EL (cell line): ENCODE data around the gene IP6K3.

Experiments
- DNase-seq: peaks from one replicate; pipeline ENCODE4 v3.0.0-alpha.2; 2016

The IP6K3 gene

GRCh38 chr6:33758815-33759216 lies 12.1 kb upstream of the IP6K3 start:
- no peak for DNase-seq

- no peak for DNase-seq
These were observed 11.2 kb upstream of the IP6K3 start for GRCh38 chr6:33757906-33758305.

- no peak for DNase-seq
These were observed 10.4 kb upstream of the IP6K3 start for GRCh38 chr6:33757113-33757512.

- DNase-seq = no peak
These were observed 9.7 kb upstream of the IP6K3 start for GRCh38 chr6:33756211-33756954.

GRCh38 chr6:33755070-33755869 lies 8.6 kb upstream of the IP6K3 start:
- DNase-seq = no peak

GRCh38 chr6:33754222-33754621 lies 7.5 kb upstream of the IP6K3 start:
- DNase-seq = no peak

- no peak for DNase-seq
These were observed 5.9 kb upstream of the IP6K3 start for GRCh38 chr6:33752646-33753015.

GRCh38 chr6:33751771-33752645 lies 5.3 kb upstream of the IP6K3 start:
- DNase-seq = no peak

GRCh38 chr6:33750244-33750991 lies 3.7 kb upstream of the IP6K3 start:
- no peak for DNase-seq

GRCh38 chr6:33749401-33749800 lies 2.7 kb upstream of the IP6K3 start:
- no peak for DNase-seq

- no peak for DNase-seq
These were observed 2.1 kb upstream of the IP6K3 start for GRCh38 chr6:33748841-33749240.

- DNase-seq = no peak
These were observed 1.1 kb upstream of the IP6K3 start for GRCh38 chr6:33747823-33748222.

GRCh38 chr6:33746036-33746600 lies 587 bp downstream of the IP6K3 start:
- DNase-seq = peak; percentile 87

GRCh38 chr6:33745548-33745947 lies 1.2 kb downstream of the IP6K3 start:
- peak; percentile 18 for DNase-seq

- peak; percentile 16 for DNase-seq
These were observed 1.7 kb downstream of the IP6K3 start for GRCh38 chr6:33744895-33745546.

- peak; percentile 77 for DNase-seq
These were observed 2.5 kb downstream of the IP6K3 start for GRCh38 chr6:33744001-33744848.

GRCh38 chr6:33742837-33743236 lies 3.9 kb downstream of the IP6K3 start:
- DNase-seq = no peak

GRCh38 chr6:33742092-33742491 lies 4.6 kb downstream of the IP6K3 start:
- DNase-seq = no peak

GRCh38 chr6:33740794-33741193 lies 5.9 kb downstream of the IP6K3 start:
- DNase-seq = no peak

GRCh38 chr6:33740204-33740608 lies 6.5 kb downstream of the IP6K3 start:
- no peak for DNase-seq

GRCh38 chr6:33739571-33739970 lies 7.1 kb downstream of the IP6K3 start:
- no peak for DNase-seq
